Skeletal muscle tissue (tissue), 4 donors: Measurements from ENCODE around the gene KRTAP5-8. TPM values are rescaled to one million over a fixed set of nuclear protein-coding genes. Genes with fewer than 3 reads are reported as not detected.
"Not testable (repeated sequence)": the region's sequence is repeated elsewhere in the genome, so short reads cannot be mapped to it uniquely, and the experiment has no call there.

ENCODE experiments used
- H3K27ac ChIP-seq: one replicate; pipeline ENCODE4 v1.7.0; 2013; ENCODE audit warnings: mild to moderate bottlenecking, low read depth, low read length, inconsistent platforms
- H3K27me3 ChIP-seq, 3 donors: one replicate each; pipeline ENCODE4 v1.7.0; 2013; ENCODE audit warnings: low read length in 3 of 3; ENCODE audit not compliant: control insufficient read depth in 3 of 3, insufficient read depth in 3 of 3
- H3K36me3 ChIP-seq, 3 donors: one replicate each; pipeline ENCODE4 v1.7.0; 2013; ENCODE audit warnings: low read length in 3 of 3; ENCODE audit not compliant: control insufficient read depth in 3 of 3, insufficient read depth in 3 of 3
- H3K4me1 ChIP-seq, 3 donors: one replicate each; pipeline ENCODE4 v1.7.0; 2013; ENCODE audit warnings: low read length in 3 of 3, mild to moderate bottlenecking in 3 of 3; ENCODE audit not compliant: control insufficient read depth in 3 of 3, insufficient read depth in 3 of 3
- H3K4me3 ChIP-seq, 3 donors: one replicate each; pipeline ENCODE4 v1.7.0; 2013; ENCODE audit warnings: low read length in 3 of 3
- H3K9ac ChIP-seq, 3 donors: one replicate each; pipeline ENCODE4 v1.7.0; 2013; ENCODE audit warnings: low read length in 3 of 3, mild to moderate bottlenecking in 3 of 3, moderate library complexity in 2 of 3, low read depth in 1 of 3
- H3K9me3 ChIP-seq, 3 donors: one replicate each; pipeline ENCODE4 v1.7.0; 2013; ENCODE audit warnings: low read length in 3 of 3; ENCODE audit not compliant: control insufficient read depth in 3 of 3
- total RNA-seq: library from RNA; depleted of rRNA; stranded (reverse); fragments of >200 nt; gene quantifications from one replicate; pipeline ENCODE4 v1.2.3, GENCODE V29; 2014
- donor health status: Osteomylitis.

KRTAP5-8 gene
- total RNA-seq, 1 donor from 2014 or later = not detected

- H3K36me3 ChIP-seq = peaks cover 0 to 13% (median 10%) of the 10 kb centered on the region in 3 donors
- no peak overlapping the region for H3K27ac ChIP-seq
- H3K4me3 ChIP-seq = no peak overlapping the region
- peaks cover 0 to 6% (median 0%) of the 10 kb centered on the region in 3 donors for H3K4me1 ChIP-seq
- H3K9me3 ChIP-seq = peaks cover 0 to 7% (median 0%) of the 10 kb centered on the region in 3 donors
- H3K9ac ChIP-seq = no peak overlapping the region
- no peaks in the 10 kb centered on the region for H3K27me3 ChIP-seq
Measured at GRCh38 chr11:71505001-71505400, 32.8 kb upstream of the KRTAP5-8 start.

- Histone ChIP-seq H3K9ac (no peak overlapping the region), H3K36me3 (peaks cover 0 to 11% (median 10%) of the 10 kb centered on the region in 3 donors), H3K27ac (no peak overlapping the region), H3K9me3 (peaks cover 0 to 7% (median 0%) of the 10 kb centered on the region in 3 donors), H3K4me3 (no peak overlapping the region), H3K27me3 (no peaks in the 10 kb centered on the region), H3K4me1 (no peaks in the 10 kb centered on the region)
Measured at GRCh38 chr11:71505781-71506180, 32.0 kb upstream of the KRTAP5-8 start.

GRCh38 chr11:71507102-71507501, 30.7 kb upstream of the KRTAP5-8 start:
- peaks cover 0 to 7% (median 0%) of the 10 kb centered on the region in 3 donors for H3K9me3 ChIP-seq
- no peaks in the 10 kb centered on the region for H3K4me1 ChIP-seq
- H3K4me3 ChIP-seq = no peak overlapping the region
- H3K27me3 ChIP-seq = no peaks in the 10 kb centered on the region
- H3K36me3 ChIP-seq = peaks cover 0 to 6% (median 3%) of the 10 kb centered on the region in 3 donors
- H3K27ac ChIP-seq = no peak overlapping the region
- no peak overlapping the region for H3K9ac ChIP-seq

DNA sequence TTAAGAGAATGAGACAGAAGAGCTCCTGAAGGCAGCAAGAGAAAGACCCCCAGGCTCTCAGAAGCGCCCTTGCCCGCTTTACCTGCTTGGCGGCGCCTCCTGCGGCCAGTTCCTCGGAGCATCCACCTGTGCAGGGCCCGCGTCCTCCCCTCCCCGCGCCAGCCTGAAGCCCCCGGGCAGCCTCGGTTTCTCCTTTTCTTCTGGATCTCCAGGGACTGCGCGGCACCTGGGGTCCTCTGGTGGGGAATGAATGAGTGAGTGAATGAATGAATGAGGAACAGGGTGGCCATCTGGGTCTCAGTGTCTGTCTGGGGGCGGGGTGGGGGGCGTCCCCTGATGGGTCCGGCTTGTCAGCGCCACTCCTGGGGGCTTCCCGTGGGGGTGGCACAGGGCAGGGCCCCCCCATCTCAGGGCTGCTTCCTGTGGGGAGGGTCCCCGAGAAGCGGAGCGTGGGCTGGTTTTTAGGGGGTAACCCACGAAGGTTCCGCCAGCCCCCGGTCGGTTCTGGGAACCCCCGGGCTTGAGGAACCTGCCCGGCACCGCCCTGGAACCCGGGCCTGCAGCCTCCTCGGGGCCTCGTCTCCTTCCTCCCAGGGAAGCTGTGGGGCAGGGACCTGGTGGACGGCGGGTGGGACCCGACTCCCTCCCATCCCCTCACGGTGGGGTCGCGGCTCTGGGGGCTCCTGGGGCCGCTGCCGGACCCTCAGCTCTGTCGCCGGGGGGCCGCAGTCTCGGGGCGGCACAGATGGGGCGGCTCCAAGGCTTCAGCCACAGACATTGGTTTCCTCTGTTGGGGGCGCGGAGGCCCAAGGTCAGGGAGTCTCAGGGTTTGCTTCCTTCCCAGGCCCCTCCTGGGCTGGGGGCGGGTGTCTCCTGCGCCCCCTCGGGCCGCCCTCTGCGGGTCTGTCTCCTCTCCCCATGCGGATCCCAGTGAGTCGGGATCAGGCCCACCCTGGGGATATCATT, 19.0 kb upstream of the KRTAP5-8 start:
- Histone ChIP-seq H3K9ac (no peak overlapping the region), H3K4me1 (no peaks in the 10 kb centered on the region), H3K27ac (no peak overlapping the region), H3K36me3 (peaks cover 0 to 4% (median 0%) of the 10 kb centered on the region in 3 donors), H3K27me3 (no peaks in the 10 kb centered on the region), H3K9me3 (peaks cover 0 to 3% (median 0%) of the 10 kb centered on the region in 3 donors), H3K4me3 (no peak overlapping the region)

DNA sequence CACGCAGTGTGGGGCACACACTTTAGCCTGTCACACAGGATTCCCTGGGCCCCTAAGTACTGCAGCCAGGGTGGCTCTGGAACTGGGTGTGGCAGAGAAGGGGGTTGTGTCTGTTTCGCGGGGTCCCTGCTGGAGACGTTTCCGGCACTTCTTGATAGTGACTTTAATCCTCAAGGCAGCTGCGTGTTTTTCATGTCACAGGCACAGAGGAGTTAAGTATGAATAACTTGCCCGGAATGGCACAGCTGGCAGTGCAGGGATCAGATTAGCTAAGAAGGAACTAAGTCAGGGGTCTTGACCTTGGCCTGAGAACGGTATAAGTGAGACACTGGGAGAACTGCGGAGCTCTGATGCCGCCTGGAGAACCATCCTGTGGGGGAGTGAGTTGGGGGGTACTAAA, 18.3 kb upstream of the KRTAP5-8 start:
- Histone ChIP-seq H3K4me3 (no peak overlapping the region), H3K9ac (no peak overlapping the region), H3K27ac (no peak overlapping the region), H3K9me3 (peaks cover 0 to 3% (median 0%) of the 10 kb centered on the region in 3 donors), H3K36me3 (peaks cover 0 to 4% (median 0%) of the 10 kb centered on the region in 3 donors), H3K4me1 (no peaks in the 10 kb centered on the region), H3K27me3 (no peaks in the 10 kb centered on the region)

DNA sequence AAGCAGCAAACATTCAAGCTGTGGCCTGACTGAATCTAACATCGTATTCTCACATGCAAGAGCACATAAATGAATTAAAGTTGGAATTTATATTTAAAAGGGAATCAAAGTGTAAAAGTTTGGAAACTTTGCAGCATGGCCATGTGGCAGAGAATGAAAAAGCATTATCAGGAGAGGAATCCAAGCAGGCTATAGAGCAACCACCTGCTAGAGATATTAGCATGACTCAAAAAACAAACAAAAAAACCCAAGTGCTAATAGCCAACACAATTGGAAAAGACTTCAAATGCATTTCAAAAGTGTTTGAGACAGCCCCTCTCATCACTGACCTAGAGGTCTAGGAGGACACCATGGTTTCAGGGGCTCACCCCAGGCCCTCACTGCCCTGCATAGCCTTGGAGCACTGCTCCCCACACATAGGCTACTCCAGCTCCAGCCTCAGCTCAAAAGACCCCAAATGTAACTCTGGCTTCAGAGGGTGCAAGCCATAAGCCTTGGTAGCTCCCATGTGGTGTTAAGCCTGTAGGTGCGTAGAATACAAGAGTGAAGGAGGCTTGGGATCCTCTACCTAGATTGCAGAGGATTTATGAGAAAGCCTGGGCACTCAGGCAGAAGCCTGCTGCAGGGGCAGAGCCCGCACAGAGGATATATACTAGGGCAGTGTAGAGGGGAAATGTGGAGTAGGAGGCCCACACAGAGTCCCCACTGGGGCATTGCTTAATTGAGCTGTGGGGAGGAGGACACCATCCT, 12.5 kb upstream of the KRTAP5-8 start:
- no peak overlapping the region for H3K27ac ChIP-seq
- no peaks in the 10 kb centered on the region for H3K27me3 ChIP-seq
- H3K36me3 ChIP-seq = peaks cover 0 to 4% (median 0%) of the 10 kb centered on the region in 3 donors
- no peak overlapping the region for H3K4me3 ChIP-seq
- H3K9me3 ChIP-seq = peaks cover 0 to 3% (median 0%) of the 10 kb centered on the region in 3 donors
- no peaks in the 10 kb centered on the region for H3K4me1 ChIP-seq
- H3K9ac ChIP-seq = no peak overlapping the region

GRCh38 chr11:71525938-71526495, 11.8 kb upstream of the KRTAP5-8 start:
- H3K27ac ChIP-seq = no peak overlapping the region
- H3K9me3 ChIP-seq = peaks cover 0 to 2% (median 0%) of the 10 kb centered on the region in 3 donors
- H3K36me3 ChIP-seq = peaks cover 0 to 4% (median 0%) of the 10 kb centered on the region in 3 donors
- no peak overlapping the region for H3K9ac ChIP-seq
- no peak overlapping the region for H3K4me3 ChIP-seq
- no peaks in the 10 kb centered on the region for H3K27me3 ChIP-seq
- no peaks in the 10 kb centered on the region for H3K4me1 ChIP-seq

GRCh38 chr11:71526796-71527575, 10.8 kb upstream of the KRTAP5-8 start, which contains the start of gene KRTAP5-7:
Gene KRTAP5-7 (plus strand): TSS chr11:71527267. CDS start chr11:71527301, 34 bp downstream.
- not testable (repeated sequence) for H3K36me3 ChIP-seq, H3K4me1 ChIP-seq, H3K9ac ChIP-seq, H3K27ac ChIP-seq, H3K27me3 ChIP-seq, H3K4me3 ChIP-seq, H3K9me3 ChIP-seq

- H3K4me3 ChIP-seq = no peak overlapping the region
- no peaks in the 10 kb centered on the region for H3K9me3 ChIP-seq
- no peaks in the 10 kb centered on the region for H3K27me3 ChIP-seq
- no peaks in the 10 kb centered on the region for H3K36me3 ChIP-seq
- no peaks in the 10 kb centered on the region for H3K4me1 ChIP-seq
- H3K9ac ChIP-seq = no peak overlapping the region
- no peak overlapping the region for H3K27ac ChIP-seq
Measured at GRCh38 chr11:71527576-71528210, 10.1 kb upstream of the KRTAP5-8 start.
